IMR-90 (cell line): ENCODE measurements around the gene TBATA. TPM values are rescaled to one million over a fixed set of nuclear protein-coding genes. Genes with fewer than 3 reads are reported as not detected.

ENCODE experiments used
- ATAC-seq: fragments of 200-7000 bp; cut with Tn5 transposase; 2 replicates; pipeline ENCODE4 v1.9.1; 2020; ENCODE audit warnings: low read depth, mild to moderate bottlenecking, moderate library complexity
- BruUV-seq: library from RNA; stranded (reverse); fragments of 400-500 nt; replicated peaks from 2 replicates; lab custom pipeline; 2021; lab: Mats Ljungman, UMichigan
- CTCF ChIA-PET: fragments of 300-600 bp; formaldehyde crosslinking; extraction: SDS; loops from one replicate; lab custom pipeline; 2021; ENCODE audit warnings: antibody characterized with exemption; lab: Yijun Ruan, JAX
- POLR2A ChIA-PET: fragments of 300-600 bp; sonication (Branson Sonifier 250); formaldehyde crosslinking; loops from one replicate; lab custom pipeline; 2022; ENCODE audit warnings: antibody characterized with exemption; ENCODE audit not compliant: unreplicated experiment; lab: Charles Lee
- DNase-seq: peaks from one replicate; pipeline ENCODE4 v3.0.0; 2013
- H2AFZ ChIP-seq: replicated peaks from 2 replicates; pipeline ENCODE3; 2013; ENCODE audit warnings: low read length, mild to moderate bottlenecking; ENCODE audit not compliant: poor library complexity
- H2AK5ac ChIP-seq: 2 replicates; pipeline ENCODE4 v1.6.1; 2013; ENCODE audit warnings: low read depth, low read length, inconsistent platforms
- H2AK9ac ChIP-seq: replicated peaks from 2 replicates; pipeline ENCODE3; 2013; ENCODE audit warnings: mild to moderate bottlenecking, low read depth, low read length, moderate library complexity; ENCODE audit not compliant: poor library complexity
- H2BK120ac ChIP-seq: 2 replicates; pipeline ENCODE4 v1.6.1; 2013; ENCODE audit warnings: low read depth, low read length, inconsistent platforms
- H2BK15ac ChIP-seq: 3 replicates; pipeline ENCODE4 v1.6.1; 2013; ENCODE audit warnings: low read depth, low read length, inconsistent platforms
- H2BK20ac ChIP-seq: 2 replicates; pipeline ENCODE4 v1.6.1; 2013; ENCODE audit warnings: low read depth, mild to moderate bottlenecking, inconsistent platforms, low read length, moderate library complexity
- H2BK5ac ChIP-seq: 2 replicates; pipeline ENCODE4 v1.6.1; 2013; ENCODE audit warnings: mild to moderate bottlenecking, low read depth, low read length, inconsistent platforms; ENCODE audit not compliant: poor library complexity, severe bottlenecking
- H3K14ac ChIP-seq: replicated peaks from 2 replicates; pipeline ENCODE4 v1.6.1; 2013; ENCODE audit warnings: low read depth, low read length, inconsistent platforms
- H3K18ac ChIP-seq: 2 replicates; pipeline ENCODE4 v1.6.1; 2013; ENCODE audit warnings: low read depth, low read length, control low read depth
- H3K23ac ChIP-seq: 2 replicates; pipeline ENCODE4 v1.6.1; 2013; ENCODE audit warnings: low read depth, low read length, inconsistent platforms
- H3K27ac ChIP-seq: 2 replicates; pipeline ENCODE4 v1.5.1; 2013; ENCODE audit warnings: mild to moderate bottlenecking, control low read depth, low read length; ENCODE audit not compliant: insufficient read depth
- H3K27me3 ChIP-seq: 2 replicates; pipeline ENCODE4 v1.6.1; 2013; ENCODE audit warnings: low read length; ENCODE audit not compliant: control insufficient read depth, insufficient read depth
- H3K36me3 ChIP-seq: 2 replicates; pipeline ENCODE4 v1.6.1; 2013; ENCODE audit warnings: low read length, mixed read lengths; ENCODE audit not compliant: control insufficient read depth, insufficient read depth
- H3K4ac ChIP-seq: 2 replicates; pipeline ENCODE4 v1.6.1; 2013; ENCODE audit warnings: low read depth, low read length, inconsistent platforms
- H3K4me1 ChIP-seq: 2 replicates; pipeline ENCODE4 v1.6.1; 2013; ENCODE audit warnings: low read length, mixed read lengths; ENCODE audit not compliant: control insufficient read depth, insufficient read depth
- H3K4me2 ChIP-seq: 2 replicates; pipeline ENCODE4 v1.6.1; 2013; ENCODE audit warnings: low read depth, mild to moderate bottlenecking, control low read depth, low read length, moderate library complexity
- H3K4me3 ChIP-seq: 2 replicates; pipeline ENCODE4 v1.5.1; 2013; ENCODE audit warnings: low read depth, mild to moderate bottlenecking, control low read depth, low read length, moderate library complexity; ENCODE audit not compliant: insufficient read depth
- H3K56ac ChIP-seq: 2 replicates; pipeline ENCODE4 v1.6.1; 2013; ENCODE audit warnings: low read length, inconsistent platforms; ENCODE audit not compliant: insufficient read depth; ENCODE audit errors: extremely low read depth
- H3K79me1 ChIP-seq, 2 experiments: 2 replicates each; pipeline ENCODE4 v1.6.1; 2013; ENCODE audit warnings: low read length in 2 of 2, inconsistent platforms in 1 of 2, low read depth in 1 of 2
- H3K9ac ChIP-seq: 2 replicates; pipeline ENCODE4 v1.6.1; 2013; ENCODE audit warnings: low read depth, low read length, control low read depth
- H3K9me1 ChIP-seq: 2 replicates; pipeline ENCODE4 v1.6.1; 2013; ENCODE audit warnings: low read length, inconsistent platforms; ENCODE audit not compliant: insufficient read depth
- H3K9me3 ChIP-seq: 2 replicates; pipeline ENCODE4 v1.6.1; 2013; ENCODE audit warnings: low read length; ENCODE audit not compliant: control insufficient read depth, insufficient read depth
- H4K20me1 ChIP-seq: 2 replicates; pipeline ENCODE4 v1.6.1; 2013; ENCODE audit warnings: low read length, inconsistent platforms; ENCODE audit not compliant: insufficient read depth
- H4K5ac ChIP-seq: 2 replicates; pipeline ENCODE4 v1.6.1; 2013; ENCODE audit warnings: mild to moderate bottlenecking, low read depth, low read length, control low read depth
- H4K8ac ChIP-seq, 2 experiments: 2 replicates each; pipeline ENCODE4 v1.6.1; 2013; ENCODE audit warnings: low read depth in 2 of 2, low read length in 2 of 2, control low read depth in 1 of 2, inconsistent platforms in 1 of 2
- H4K91ac ChIP-seq: 2 replicates; pipeline ENCODE4 v1.6.1; 2013; ENCODE audit warnings: low read depth, low read length, inconsistent platforms; ENCODE audit not compliant: insufficient read depth
- BHLHE40 ChIP-seq: fragments of 150-350 bp; IDR thresholded peaks from 2 replicates; pipeline ENCODE4 v1.6.1; 2016; ENCODE audit warnings: mild to moderate bottlenecking, low read depth, low read length
- CTCF ChIP-seq: conservative IDR thresholded peaks from 2 replicates; pipeline ENCODE4 v1.5.1; 2012; ENCODE audit warnings: mild to moderate bottlenecking, low read depth, low read length, improper control_type of control experiment
- FOS ChIP-seq: fragments of 150-350 bp; IDR thresholded peaks from 2 replicates; pipeline ENCODE4 v1.6.1; 2016; ENCODE audit warnings: low read depth, low read length
- MAFK ChIP-seq: IDR thresholded peaks from 2 replicates; pipeline ENCODE4 v1.6.1; 2012; ENCODE audit warnings: low read depth, low read length, improper control_type of control experiment
- WGBS, 2 experiments: methylation state at CpG; one replicate each; pipeline versions ENCODE4 v1.1.5 to v1.1.7; 2013; ENCODE audit warnings: missing lambda C conversion rate in 2 of 2; ENCODE audit not compliant: insufficient read length in 1 of 2; ENCODE audit errors: extremely low coverage in 2 of 2; 5-methylcytosine and 5-hydroxymethylcytosine counted together
- dilution Hi-C: fragments of 300-500 bp; cut with HindIII; formaldehyde crosslinking; loops from one replicate; pipeline ENCODE4 v1.14.3; 2018; ENCODE audit warnings: low sequenced_read_pairs; ENCODE audit not compliant: unreplicated experiment
- in situ Hi-C: fragments of 300-500 bp; cut with MboI; formaldehyde crosslinking; loops from 3 replicates; pipeline ENCODE4 v1.14.3; 2019; ENCODE audit warnings: low sequenced_read_pairs, inconsistent platforms, mixed read lengths
- intact Hi-C: fragments of 100-400 bp; cut with micrococcal nuclease; formaldehyde crosslinking; loops from 2 replicates; pipeline ENCODE4 v1.10.0; 2022
- polyA plus RNA-seq, 3 experiments: library from polyadenylated mRNA; depleted of rRNA; stranded (reverse); fragments of >200 nt; gene quantifications; 2 replicates each; pipeline ENCODE4 v1.2.3, GENCODE V29; 2012; ENCODE audit warnings: low replicate concordance in 1 of 3
- total RNA-seq: library from RNA; depleted of rRNA; stranded (reverse); fragments of >200 nt; gene quantifications from 2 replicates; pipeline ENCODE4 v1.2.3, GENCODE V29; 2012

TBATA gene
- total and polyA plus RNA-seq, 2 of the 4 experiments (the other 2 are of a cell fraction), result not detected

GRCh38 chr10:70833601-70834000 lies 48.4 kb upstream of the TBATA start (continued):
- no peak for TF ChIP-seq CTCF

GRCh38 chr10:70832852-70833528 lies 47.8 kb upstream of the TBATA start:
- no peak overlapping the region for H2AFZ ChIP-seq
- H3K4me3 ChIP-seq, result peak overlapping the region; percentile 8; the same call in 1 of the 2 replicates
- H3K36me3 ChIP-seq, result peaks cover 4% of the 10 kb centered on the region; the same call in 1 of the 2 replicates
- H3K27me3 ChIP-seq, result no peaks in the 10 kb centered on the region
- TF ChIP-seq FOS (peak; percentile 72), MAFK (peak; percentile 62), BHLHE40 (no peak)
- peaks cover 3% of the 10 kb centered on the region for H3K9me3 ChIP-seq
- peak overlapping the region; percentile 57 for H3K56ac ChIP-seq
- peak; percentile 93 for DNase-seq
- dilution Hi-C loops (no loop called here), in situ Hi-C loops (no loop called here), intact Hi-C loops (no loop called here)
- peak overlapping the region; percentile 25; the same call in 1 of the 2 replicates for H4K5ac ChIP-seq
- H2AK5ac ChIP-seq, result 0 out of 2 replicates have a peak overlapping the region, but pooled peaks have one; percentile 12
- H2AK9ac ChIP-seq, result no peak overlapping the region
- POLR2A ChIA-PET, result interaction anchor here (0.6 kb wide), 1 partner anchor 429 kb away, joined by 4 read pairs; no protein-coding TSS in a partner anchor
- H3K14ac ChIP-seq, result peak overlapping the region; percentile 73
- H3K9me1 ChIP-seq, result peaks cover 9% of the 10 kb centered on the region; the same call in 1 of the 2 replicates
- H4K91ac ChIP-seq, result peak overlapping the region; percentile 64
- peak overlapping the region; percentile 63; the same call in 1 of the 2 replicates for H3K23ac ChIP-seq
- peaks cover 3% of the 10 kb centered on the region; the same call in 1 of the 2 replicates for H4K20me1 ChIP-seq
- H3K27ac ChIP-seq, result no peak overlapping the region
- peak; percentile 87 for ATAC-seq
- peak overlapping the region; percentile 34; the same call in 1 of the 2 replicates for H3K18ac ChIP-seq
- peak overlapping the region; percentile 76 for H2BK120ac ChIP-seq
- peak overlapping the region; percentile 85; the same call in 1 of the 2 replicates for H3K4me2 ChIP-seq
- WGBS, 2 experiments, result no CpG with 5 or more reads among the region's 3 CpGs
- peak overlapping the region; percentile 68 for H3K4ac ChIP-seq
- H2BK5ac ChIP-seq, result peak overlapping the region; percentile 91
- H4K8ac ChIP-seq, result peak overlapping the region in 1 of 2 experiments; percentile 64; a peak in 2 of 4 replicates
- peak overlapping the region; percentile 59; the same call in 1 of the 3 replicates for H2BK15ac ChIP-seq
- no TSS peak for BruUV-seq
- CTCF ChIA-PET, result interaction anchor here (0.7 to 0.9 kb wide), 2 partner anchors 13 to 17 kb away, joined by 3 to 4 read pairs; partner anchors contain the start of gene SGPL1
- no peak overlapping the region; the same call in 1 of the 2 replicates for H3K9ac ChIP-seq
- peaks cover 46 to 73% of the 10 kb centered on the region in 2 experiments for H3K79me1 ChIP-seq
- peaks cover 27% of the 10 kb centered on the region for H3K4me1 ChIP-seq
- H2BK20ac ChIP-seq, result peak overlapping the region; percentile 74
